HG03045 (cell line): ENCODE results near the gene GSKIP.

ENCODE experiments used
- ATAC-seq: cut with Tn5 transposase; IDR thresholded peaks from one replicate; pipeline ENCODE4 v1.9.1; 2021; ENCODE audit warnings: mild to moderate bottlenecking, moderate library complexity; ENCODE audit not compliant: unreplicated experiment

Gene GSKIP

GRCh38 chr14:96416292-96416691 lies 53.0 kb downstream of the GSKIP start:
- no peak for ATAC-seq

DNA sequence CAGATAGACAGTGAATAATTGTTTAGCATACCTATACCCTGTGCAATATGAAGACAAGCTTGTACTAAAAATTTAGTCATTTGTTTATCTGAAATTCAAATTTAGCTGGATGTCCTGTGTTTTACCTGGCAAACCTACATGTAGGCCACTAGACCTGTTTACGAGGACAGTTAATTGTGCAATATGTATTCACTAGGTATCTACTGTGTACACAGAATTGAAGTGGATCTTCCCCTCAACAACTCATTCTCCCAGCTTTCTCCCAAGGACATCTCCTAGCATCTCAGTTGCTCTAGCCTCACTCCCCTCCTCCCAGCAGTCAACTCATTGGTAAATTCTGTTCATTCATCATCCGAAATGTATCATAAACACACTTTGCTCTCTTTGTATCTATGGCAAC lies 53.9 kb downstream of the GSKIP start:
- no peak for ATAC-seq

- no peak for ATAC-seq
These were observed 54.7 kb downstream of the GSKIP start for GRCh38 chr14:96418075-96418474.

DNA sequence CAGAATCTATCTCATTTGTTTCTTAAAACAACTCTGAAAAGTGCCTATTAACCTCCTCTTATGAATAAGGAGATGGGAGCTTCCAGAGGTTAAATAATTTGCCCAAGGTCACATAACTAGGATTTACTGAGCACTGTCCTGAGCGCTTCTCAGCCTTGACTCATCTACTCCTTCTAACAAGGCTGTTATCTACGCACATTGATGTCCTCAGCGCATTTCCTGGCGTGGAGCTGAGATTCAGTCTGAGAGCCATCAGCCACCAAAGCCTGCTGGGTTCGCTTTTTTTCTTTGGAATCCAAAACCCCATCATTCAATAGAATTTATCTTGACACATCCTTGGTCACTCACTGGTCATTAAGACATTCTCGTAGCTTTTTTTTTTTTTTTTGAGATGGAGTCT lies 57.9 kb downstream of the GSKIP start:
- no peak for ATAC-seq

GRCh38 chr14:96422992-96423391 lies 59.7 kb downstream of the GSKIP start:
- ATAC-seq = no peak

- ATAC-seq = peak; percentile 17
These were observed 60.3 kb downstream of the GSKIP start for GRCh38 chr14:96423446-96424108.

DNA sequence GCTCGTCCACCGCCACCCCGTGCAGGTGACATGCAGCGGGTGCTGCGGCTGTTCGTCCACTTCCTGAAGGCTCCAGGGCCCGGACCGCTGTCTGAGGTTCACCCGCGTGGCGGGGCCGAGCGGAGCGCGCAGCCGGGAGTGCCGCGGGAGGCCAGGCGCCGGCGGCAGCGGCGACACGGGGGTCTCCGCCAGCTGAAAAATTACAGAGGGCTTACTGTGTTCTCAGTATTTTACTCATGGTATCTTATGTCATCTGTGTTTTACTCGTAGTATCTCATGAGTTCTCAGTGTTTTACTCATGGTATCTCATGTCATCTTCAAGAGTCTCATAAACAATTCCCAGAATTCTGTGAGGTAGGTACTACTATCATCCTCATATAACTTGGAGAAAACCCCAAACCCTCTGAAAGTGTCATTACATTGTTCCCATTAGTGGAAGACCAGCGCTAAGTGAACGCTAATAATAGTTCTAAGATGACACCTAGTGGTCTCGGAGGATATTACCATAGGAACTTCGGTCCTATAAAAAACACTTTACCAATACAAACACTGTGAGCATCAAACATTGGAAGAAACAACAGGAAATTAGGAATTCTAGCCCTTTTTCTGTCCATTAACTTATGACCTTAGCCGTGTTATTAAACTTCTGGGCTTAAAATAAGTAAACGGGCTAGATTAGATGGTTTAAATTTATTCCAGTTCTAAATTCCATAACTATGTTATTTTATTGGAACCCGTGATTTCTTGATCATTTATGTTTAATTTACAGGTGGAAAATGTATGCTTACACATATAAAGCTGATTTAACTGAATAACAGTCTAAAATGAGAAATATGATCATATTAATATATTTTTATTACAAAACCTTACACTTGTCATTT lies 61.0 kb downstream of the GSKIP start:
- peak; percentile 71 for ATAC-seq

GRCh38 chr14:96434040-96434439 lies 70.7 kb downstream of the GSKIP start:
- no peak for ATAC-seq
